HL-60 (cell line): Measurements from ENCODE around the gene MPND.

Experiments
- DNase-seq, 2 experiments: peaks; one replicate each; pipeline ENCODE4 v3.0.0-alpha.2; 2010 to 2020; ENCODE audit warnings: low read depth in 1 of 2, low spot score in 1 of 2
- H3K27ac ChIP-seq: fragments of 250-450 bp; sonication (Bioruptor Pico); replicated peaks from 2 replicates; pipeline ENCODE4 v1.5.1; 2020; ENCODE audit warnings: mild to moderate bottlenecking, moderate library complexity
- H3K27me3 ChIP-seq: fragments of 250-450 bp; sonication (Bioruptor Pico); 2 replicates; pipeline ENCODE4 v1.5.1; 2021; ENCODE audit warnings: mild to moderate bottlenecking, moderate library complexity; ENCODE audit not compliant: insufficient read depth, poor library complexity, severe bottlenecking
- H3K4me3 ChIP-seq: replicated peaks from 2 replicates; pipeline ENCODE4 v1.5.1; 2011; ENCODE audit warnings: mild to moderate bottlenecking, control low read depth, low read length; ENCODE audit not compliant: insufficient read depth
- GABPA ChIP-seq: IDR thresholded peaks from 2 replicates; pipeline ENCODE4 v1.6.1; 2012; ENCODE audit warnings: low read depth
- POLR2AphosphoS5 ChIP-seq: IDR thresholded peaks from 2 replicates; pipeline ENCODE4 v1.6.1; 2012; ENCODE audit warnings: low read depth
- SPI1 ChIP-seq: IDR thresholded peaks from 2 replicates; pipeline ENCODE4 v1.6.1; 2012; ENCODE audit warnings: low read depth, mild to moderate bottlenecking, borderline replicate concordance
- TF ChIP-seq, protein P1 (sequence below): IDR thresholded peaks from 2 replicates; pipeline ENCODE4 v1.6.1; 2012; ENCODE audit warnings: low read depth; ENCODE audit not compliant: insufficient replicate concordance
- TF ChIP-seq, protein P2 (sequence below): IDR thresholded peaks from one replicate; pipeline ENCODE4 v1.5.1; 2011; ENCODE audit warnings: low read length, control low read depth, inconsistent platforms; ENCODE audit not compliant: insufficient read depth

Gene MPND

DNA sequence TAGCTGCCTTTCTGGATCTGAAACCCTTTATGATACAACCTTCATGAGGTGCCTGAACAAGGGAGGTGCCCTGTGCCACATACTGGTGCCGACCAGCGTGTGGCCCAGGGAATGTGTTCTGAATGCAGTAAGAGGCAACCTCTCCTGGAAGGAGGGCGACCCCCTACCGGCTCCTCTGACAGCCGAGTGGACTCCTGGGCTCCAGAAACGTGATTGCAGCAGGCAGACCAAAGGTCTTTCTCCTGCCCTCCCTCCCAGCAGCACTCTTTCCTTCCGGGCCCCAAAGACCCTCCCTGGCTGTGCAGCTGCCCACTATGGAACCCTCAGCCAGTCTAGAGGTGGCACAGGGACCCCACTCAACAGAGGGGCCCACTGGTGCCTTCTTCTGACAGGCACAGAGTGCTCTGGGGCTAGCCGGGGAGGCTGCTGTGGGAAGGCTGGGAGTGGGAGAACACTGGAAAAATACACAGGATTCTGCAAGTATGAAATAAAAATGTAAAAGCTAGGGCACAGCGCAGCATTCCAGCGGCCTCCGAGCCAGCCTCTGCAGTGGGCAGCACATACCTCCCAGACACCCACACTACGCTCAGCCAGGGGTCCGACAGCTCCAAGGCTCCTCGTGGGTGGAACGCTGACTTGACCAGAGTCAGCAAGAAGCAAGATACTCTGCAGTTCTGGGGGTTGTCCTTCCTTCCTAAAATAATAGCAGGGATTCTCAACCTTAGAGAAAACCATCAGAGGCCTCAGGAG, 42.1 kb downstream of the MPND start:
- no peak for DNase-seq
- H3K27ac ChIP-seq = no peak overlapping the region
- no peaks in the 10 kb centered on the region for H3K27me3 ChIP-seq
- H3K4me3 ChIP-seq = no peak overlapping the region
- TF ChIP-seq, protein P1, sequence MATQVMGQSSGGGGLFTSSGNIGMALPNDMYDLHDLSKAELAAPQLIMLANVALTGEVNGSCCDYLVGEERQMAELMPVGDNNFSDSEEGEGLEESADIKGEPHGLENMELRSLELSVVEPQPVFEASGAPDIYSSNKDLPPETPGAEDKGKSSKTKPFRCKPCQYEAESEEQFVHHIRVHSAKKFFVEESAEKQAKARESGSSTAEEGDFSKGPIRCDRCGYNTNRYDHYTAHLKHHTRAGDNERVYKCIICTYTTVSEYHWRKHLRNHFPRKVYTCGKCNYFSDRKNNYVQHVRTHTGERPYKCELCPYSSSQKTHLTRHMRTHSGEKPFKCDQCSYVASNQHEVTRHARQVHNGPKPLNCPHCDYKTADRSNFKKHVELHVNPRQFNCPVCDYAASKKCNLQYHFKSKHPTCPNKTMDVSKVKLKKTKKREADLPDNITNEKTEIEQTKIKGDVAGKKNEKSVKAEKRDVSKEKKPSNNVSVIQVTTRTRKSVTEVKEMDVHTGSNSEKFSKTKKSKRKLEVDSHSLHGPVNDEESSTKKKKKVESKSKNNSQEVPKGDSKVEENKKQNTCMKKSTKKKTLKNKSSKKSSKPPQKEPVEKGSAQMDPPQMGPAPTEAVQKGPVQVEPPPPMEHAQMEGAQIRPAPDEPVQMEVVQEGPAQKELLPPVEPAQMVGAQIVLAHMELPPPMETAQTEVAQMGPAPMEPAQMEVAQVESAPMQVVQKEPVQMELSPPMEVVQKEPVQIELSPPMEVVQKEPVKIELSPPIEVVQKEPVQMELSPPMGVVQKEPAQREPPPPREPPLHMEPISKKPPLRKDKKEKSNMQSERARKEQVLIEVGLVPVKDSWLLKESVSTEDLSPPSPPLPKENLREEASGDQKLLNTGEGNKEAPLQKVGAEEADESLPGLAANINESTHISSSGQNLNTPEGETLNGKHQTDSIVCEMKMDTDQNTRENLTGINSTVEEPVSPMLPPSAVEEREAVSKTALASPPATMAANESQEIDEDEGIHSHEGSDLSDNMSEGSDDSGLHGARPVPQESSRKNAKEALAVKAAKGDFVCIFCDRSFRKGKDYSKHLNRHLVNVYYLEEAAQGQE = no peak
- no peak for TF ChIP-seq SPI1
- TF ChIP-seq, protein P2, sequence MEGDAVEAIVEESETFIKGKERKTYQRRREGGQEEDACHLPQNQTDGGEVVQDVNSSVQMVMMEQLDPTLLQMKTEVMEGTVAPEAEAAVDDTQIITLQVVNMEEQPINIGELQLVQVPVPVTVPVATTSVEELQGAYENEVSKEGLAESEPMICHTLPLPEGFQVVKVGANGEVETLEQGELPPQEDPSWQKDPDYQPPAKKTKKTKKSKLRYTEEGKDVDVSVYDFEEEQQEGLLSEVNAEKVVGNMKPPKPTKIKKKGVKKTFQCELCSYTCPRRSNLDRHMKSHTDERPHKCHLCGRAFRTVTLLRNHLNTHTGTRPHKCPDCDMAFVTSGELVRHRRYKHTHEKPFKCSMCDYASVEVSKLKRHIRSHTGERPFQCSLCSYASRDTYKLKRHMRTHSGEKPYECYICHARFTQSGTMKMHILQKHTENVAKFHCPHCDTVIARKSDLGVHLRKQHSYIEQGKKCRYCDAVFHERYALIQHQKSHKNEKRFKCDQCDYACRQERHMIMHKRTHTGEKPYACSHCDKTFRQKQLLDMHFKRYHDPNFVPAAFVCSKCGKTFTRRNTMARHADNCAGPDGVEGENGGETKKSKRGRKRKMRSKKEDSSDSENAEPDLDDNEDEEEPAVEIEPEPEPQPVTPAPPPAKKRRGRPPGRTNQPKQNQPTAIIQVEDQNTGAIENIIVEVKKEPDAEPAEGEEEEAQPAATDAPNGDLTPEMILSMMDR = no peak

DNA sequence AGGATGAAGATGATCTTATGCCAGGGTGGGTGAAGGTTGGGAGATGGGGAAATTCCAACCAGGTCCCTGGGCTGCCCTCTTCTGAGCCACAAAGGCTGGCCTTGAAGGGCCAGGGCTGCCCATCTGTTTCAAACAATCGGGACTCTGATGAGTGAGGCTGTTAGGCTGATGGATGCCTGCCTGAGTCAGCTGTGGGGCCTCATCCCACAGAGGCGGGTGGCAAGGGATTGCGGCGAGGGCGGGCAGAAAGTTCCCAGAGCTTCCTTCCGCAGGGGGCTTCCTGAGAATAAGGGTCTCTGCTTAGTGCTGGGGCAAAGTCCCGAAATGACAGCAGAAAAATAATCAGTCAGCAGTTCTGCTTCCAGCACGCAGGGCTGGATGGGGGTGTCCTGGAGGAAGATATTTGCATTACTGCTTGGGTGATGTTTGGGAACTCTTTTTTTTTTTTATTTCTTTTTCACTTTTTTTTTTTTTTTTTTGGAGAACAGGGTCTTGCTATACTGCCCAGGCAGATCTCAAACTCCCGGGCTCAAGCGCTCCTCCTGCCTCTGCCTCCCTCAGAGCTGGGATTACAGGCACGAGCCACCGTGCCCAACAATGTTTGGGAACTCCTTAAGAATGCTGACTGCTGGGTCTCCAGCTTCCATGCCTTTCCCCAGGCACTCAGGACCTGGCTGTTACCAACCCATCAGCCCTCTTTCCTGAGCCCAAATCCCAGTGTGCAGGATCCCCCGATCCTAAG, 42.9 kb downstream of the MPND start:
- H3K4me3 ChIP-seq = no peak overlapping the region
- DNase-seq = no peak
- TF ChIP-seq, protein P2 = no peak
- TF ChIP-seq SPI1 = no peak
- TF ChIP-seq, protein P1 = no peak
- TF ChIP-seq POLR2AphosphoS5 = no peak
- no peak for TF ChIP-seq GABPA
- H3K27me3 ChIP-seq = no peaks in the 10 kb centered on the region
- H3K27ac ChIP-seq = no peak overlapping the region

DNA sequence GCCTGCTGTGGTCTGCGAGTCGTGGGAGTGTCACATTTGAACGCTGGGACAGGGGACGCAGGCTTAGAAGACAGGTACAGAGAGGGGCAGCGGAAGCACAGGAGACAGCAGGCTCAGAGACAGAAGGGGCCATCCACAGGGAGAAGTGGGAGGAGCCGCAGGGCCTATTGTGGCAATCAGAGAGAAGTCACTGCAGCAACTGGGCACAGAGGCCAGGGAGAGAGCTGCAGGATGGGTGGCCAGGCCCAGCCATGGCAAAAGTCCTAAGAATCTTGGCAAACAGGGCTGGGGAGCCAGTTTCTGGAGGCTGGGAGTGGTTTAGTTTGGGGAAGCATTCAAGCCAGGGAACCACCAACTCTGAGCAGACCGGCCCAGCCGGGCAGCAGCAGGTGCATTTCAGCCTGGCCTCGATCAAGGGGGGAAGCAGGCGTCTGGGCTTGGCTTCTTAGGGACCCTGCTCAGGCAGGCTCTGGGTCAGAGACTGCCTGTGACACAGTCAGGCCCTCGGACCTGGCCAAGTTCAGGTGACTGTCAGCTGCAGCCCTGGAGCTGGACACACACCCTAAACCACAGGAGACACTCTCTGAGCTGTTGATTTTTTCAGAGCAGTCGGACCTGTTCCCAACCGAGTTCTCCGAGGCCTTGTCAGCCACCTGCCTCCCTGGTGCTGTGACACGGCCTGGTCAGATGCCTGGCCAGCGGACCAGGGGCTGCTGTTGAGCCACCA, 45.1 kb downstream of the MPND start:
- Histone ChIP-seq H3K27me3 (no peaks in the 10 kb centered on the region), H3K27ac (no peak overlapping the region), H3K4me3 (no peak overlapping the region)
- no peak for DNase-seq
- TF ChIP-seq, protein P1 = no peak
- TF ChIP-seq POLR2AphosphoS5 (no peak), GABPA (no peak), SPI1 (no peak)
